Measurements from ENCODE around the gene STK11IP. TPM values are rescaled to one million over a fixed set of nuclear protein-coding genes. Genes with fewer than 3 reads are reported as not detected.

STK11IP gene
- total and polyA plus RNA-seq, 8 donors: 24.5 to 36.6 (median 29.2) TPM

GRCh38 chr2:219661197-219661954 lies 63.7 kb downstream of the STK11IP start:
- no peaks in the 10 kb centered on the region for H3K4me1 ChIP-seq
- H3K4me3 ChIP-seq: no peak overlapping the region
- H3K36me3 ChIP-seq: no peaks in the 10 kb centered on the region
- intact Hi-C loops (cut with DNase I): no loop called here
- no peak overlapping the region for H3K27ac ChIP-seq
- TF ChIP-seq CTCF (IDR thresholded peaks at IDR 0.05): no peak
- ATAC-seq (no peak), DNase-seq (no peak)
- peaks cover 0 to 16% of the 10 kb centered on the region in 2 donors for H3K9me3 ChIP-seq
- peaks cover 0 to 17% of the 10 kb centered on the region in 2 donors for H3K27me3 ChIP-seq

- ATAC-seq (no peak), DNase-seq (no peak)
- TF ChIP-seq CTCF (IDR thresholded peaks at IDR 0.05): no peak
- peaks cover 0 to 17% of the 10 kb centered on the region in 2 donors for H3K27me3 ChIP-seq
- intact Hi-C loops (cut with DNase I): no loop called here
- no peaks in the 10 kb centered on the region for H3K4me1 ChIP-seq
- H3K9me3 ChIP-seq: peaks cover 0 to 16% of the 10 kb centered on the region in 2 donors
- no peaks in the 10 kb centered on the region for H3K36me3 ChIP-seq
- H3K27ac ChIP-seq: no peak overlapping the region
- no peak overlapping the region for H3K4me3 ChIP-seq
Measured at GRCh38 chr2:219661955-219662395, 64.3 kb downstream of the STK11IP start.

GRCh38 chr2:219662566-219662965 lies 64.9 kb downstream of the STK11IP start:
- Histone ChIP-seq H3K9me3 (peaks cover 0 to 16% of the 10 kb centered on the region in 2 donors), H3K4me3 (no peak overlapping the region), H3K27me3 (peaks cover 0 to 15% of the 10 kb centered on the region in 2 donors), H3K27ac (no peak overlapping the region), H3K36me3 (no peaks in the 10 kb centered on the region), H3K4me1 (no peaks in the 10 kb centered on the region)
- no peak for DNase-seq
- no peak for TF ChIP-seq CTCF (IDR thresholded peaks at IDR 0.05)
- intact Hi-C loops (cut with DNase I): no loop called here
- no peak for ATAC-seq

GRCh38 chr2:219663116-219663762 lies 65.6 kb downstream of the STK11IP start:
- ATAC-seq: no peak
- H3K36me3 ChIP-seq: no peaks in the 10 kb centered on the region
- H3K27ac ChIP-seq: no peak overlapping the region
- DNase-seq: no peak
- H3K4me1 ChIP-seq: no peaks in the 10 kb centered on the region
- intact Hi-C loops (cut with DNase I): no loop called here
- peaks cover 0 to 11% of the 10 kb centered on the region in 2 donors for H3K27me3 ChIP-seq
- H3K4me3 ChIP-seq: no peak overlapping the region
- TF ChIP-seq CTCF (IDR thresholded peaks at IDR 0.05): no peak
- peaks cover 0 to 16% of the 10 kb centered on the region in 2 donors for H3K9me3 ChIP-seq

DNA sequence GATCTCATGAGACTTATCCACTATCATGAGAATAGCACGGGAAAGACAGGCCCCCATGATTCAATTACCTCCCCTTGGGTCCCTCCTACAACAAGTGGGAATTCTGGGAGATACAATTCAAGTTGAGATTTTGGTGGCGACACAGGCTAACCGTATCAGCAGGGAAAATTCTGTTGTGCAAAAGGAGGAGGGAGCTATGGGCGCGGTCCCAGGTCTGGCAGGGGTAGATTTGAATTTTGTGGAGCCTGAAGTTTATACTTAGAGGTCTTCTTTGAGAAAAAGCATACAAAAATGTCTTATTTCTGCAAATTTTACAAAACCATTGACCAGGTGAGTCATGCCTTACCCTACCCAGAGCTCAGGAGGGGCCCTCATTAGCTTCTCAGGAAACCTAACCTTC lies 66.4 kb downstream of the STK11IP start:
- no peak overlapping the region for H3K4me3 ChIP-seq
- ATAC-seq (no peak), DNase-seq (no peak)
- H3K4me1 ChIP-seq: no peaks in the 10 kb centered on the region
- peaks cover 0 to 16% of the 10 kb centered on the region in 2 donors for H3K9me3 ChIP-seq
- no peak for TF ChIP-seq CTCF (IDR thresholded peaks at IDR 0.05)
- no peaks in the 10 kb centered on the region for H3K36me3 ChIP-seq
- peaks cover 0 to 9% of the 10 kb centered on the region in 2 donors for H3K27me3 ChIP-seq
- H3K27ac ChIP-seq: no peak overlapping the region
- intact Hi-C loops (cut with DNase I): no loop called here

Data from left lung (tissue), 10 donors.